Measurements from ENCODE around the gene EFHD2. TPM values are rescaled to one million over a fixed set of nuclear protein-coding genes. Genes with fewer than 3 reads are reported as not detected.

Gene EFHD2
- total RNA-seq (2021; fragmentation: NEBNext Ultra II Directional; extraction: Animal tissue kit (Norgen Biotek cat#: 25700)): 23.5 and 25.1 TPM in 2 replicates
- polyA plus RNA-seq (2011; rRNA removed): 24.4 and 30.8 TPM in 2 replicates
- polyA plus RNA-seq (2011; cell fraction: cytosol; rRNA removed): 24.6 TPM
- 22.1 TPM for polyA plus RNA-seq (2011; cell fraction: nucleus; rRNA removed)
- polyA plus RNA-seq (2012, experiment 1 of 2): 16.3 to 23.1 TPM (median 20.7 TPM) in 4 replicates
- polyA plus RNA-seq (2012, experiment 2 of 2): 23.1 TPM
- 16.3 TPM for polyA plus RNA-seq (2013, experiment 1 of 2)
- 16.6 TPM for polyA plus RNA-seq (2013, experiment 2 of 2)
- polyA minus RNA-seq (2011; rRNA and poly(A)+ RNA removed): 4.3 and 4.8 TPM in 2 replicates
- polyA minus RNA-seq (2011; cell fraction: cytosol; rRNA and poly(A)+ RNA removed): 16.7 TPM
- polyA minus RNA-seq (2011; cell fraction: nucleus; rRNA and poly(A)+ RNA removed): 5.9 TPM
- long read RNA-seq, experiment 1, transcript EFHD2-201 (4 exons, 2,419 nt): major isoform, 5 of 30 reads
- long read RNA-seq, experiment 1, partial matches to known transcripts: 24 of 30 reads
- long read RNA-seq, experiment 1, other reads (novel, unspliced or antisense): 1 of 30 reads
- long read RNA-seq, experiment 2: 0 reads

DNA sequence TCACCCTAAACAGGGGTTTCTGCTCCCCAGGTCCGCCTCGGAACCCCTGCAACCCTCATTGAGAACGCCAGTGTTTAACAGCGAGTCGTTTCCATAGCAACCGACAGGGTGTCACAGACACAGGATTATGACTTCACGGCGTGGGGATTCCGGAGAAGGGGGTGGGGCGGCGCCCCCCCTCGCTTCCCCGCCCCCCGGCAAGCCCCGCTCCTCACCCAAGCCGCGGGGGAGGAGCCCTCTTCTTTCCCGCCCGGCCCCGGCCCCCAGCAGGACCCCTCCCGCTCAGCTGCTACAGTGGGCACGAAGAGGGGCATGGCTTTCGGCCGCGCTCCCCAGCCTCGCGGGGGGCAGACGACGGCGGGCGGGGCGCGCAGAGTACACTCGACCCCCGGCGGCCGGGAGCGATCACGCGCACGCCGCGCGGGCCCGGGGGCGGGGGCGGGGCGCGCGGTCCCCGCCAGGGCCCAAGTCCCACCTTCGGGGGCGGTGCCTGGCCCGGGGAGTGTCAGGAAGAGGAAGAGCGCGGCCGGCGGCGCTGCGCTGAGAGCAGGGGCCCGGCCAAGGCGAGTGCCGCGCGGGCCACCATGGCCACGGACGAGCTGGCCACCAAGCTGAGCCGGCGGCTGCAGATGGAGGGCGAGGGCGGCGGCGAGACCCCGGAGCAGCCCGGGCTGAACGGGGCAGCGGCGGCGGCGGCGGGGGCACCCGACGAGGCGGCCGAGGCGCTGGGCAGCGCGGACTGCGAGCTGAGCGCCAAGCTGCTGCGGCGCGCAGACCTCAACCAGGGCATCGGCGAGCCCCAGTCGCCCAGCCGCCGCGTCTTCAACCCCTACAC is at the start of gene EFHD2:
Gene EFHD2, plus strand, starts transcription at position 501 of the 835 bp plus-strand sequence. Its CDS starts 84 bp downstream, at position 585.
- H3K9me3 ChIP-seq (ENCODE audit: insufficient read depth in 2 of 2, low read depth in 1 of 2, low read length in 1 of 2): no peaks in the 10 kb centered on the region
- H3K9ac ChIP-seq (replicated peaks in 1 of 4; ENCODE audit: extremely low read depth in 1 of 4, low read depth in 3 of 4, low read length in 3 of 4): peak within 1 kb of the TSS in 3 of 4 experiments; percentile 11 to 80 (median 43); a peak in 3 of 7 replicates
- H3K79me1 ChIP-seq (ENCODE audit: low read depth, low read length): no peaks in the 10 kb centered on the region; the same call in 1 of the 2 replicates
- no peak for FAIRE-seq
- no peak within 1 kb of the TSS for H2AK5ac ChIP-seq (ENCODE audit: low read depth, low read length)
- no peak within 1 kb of the TSS for H3K27ac ChIP-seq (ENCODE audit: low read depth, low read length)
- H2BK5ac ChIP-seq (ENCODE audit: low read depth, low read length): no peak within 1 kb of the TSS
- peak within 1 kb of the TSS; percentile 75; the same call in 1 of the 2 replicates for H2BK12ac ChIP-seq (ENCODE audit: low read depth, low read length)
- no peak within 1 kb of the TSS for H3K56ac ChIP-seq (replicated peaks; ENCODE audit: insufficient read length, low read depth, low read length)
- peak within 1 kb of the TSS; percentile 4 for H3K4ac ChIP-seq (replicated peaks; ENCODE audit: insufficient read length, low read depth, low read length)
- H3K79me2 ChIP-seq (ENCODE audit: control insufficient read depth in 1 of 2, insufficient read depth in 2 of 2, low read length in 2 of 2): no peaks in the 10 kb centered on the region
- H3K23me2 ChIP-seq (ENCODE audit: low read depth, low read length): peaks cover 8% of the 10 kb centered on the region
- H2BK120ac ChIP-seq (replicated peaks; ENCODE audit: low read depth, low read length): no peak within 1 kb of the TSS
- H3K18ac ChIP-seq (ENCODE audit: extremely low read depth, low read length): no peak within 1 kb of the TSS; the same call in none of the 2 replicates
- no peak within 1 kb of the TSS for H3K23ac ChIP-seq (ENCODE audit: insufficient read length)
- H2BK15ac ChIP-seq (ENCODE audit: low read length): 0 out of 2 replicates have a peak within 1 kb of the TSS, but pooled peaks have one; percentile 72
- peaks cover 0 to 19% (median 4%) of the 10 kb centered on the region in 4 experiments; a peak in 6 of 7 replicates for H3K4me1 ChIP-seq (replicated peaks in 1 of 4; ENCODE audit: control insufficient read depth in 3 of 4, insufficient read depth in 4 of 4, low read length in 3 of 4)
- H3K14ac ChIP-seq (ENCODE audit: insufficient read length): no peak within 1 kb of the TSS
- no peaks in the 10 kb centered on the region for H3K36me3 ChIP-seq (ENCODE audit: control insufficient read depth in 2 of 4, insufficient read depth in 4 of 4, low read length in 3 of 4)
- peaks cover 0 to 19% (median 14%) of the 10 kb centered on the region in 4 experiments; a peak in 6 of 7 replicates for H3K27me3 ChIP-seq (replicated peaks in 1 of 4; ENCODE audit: control insufficient read depth in 3 of 4, extremely low read depth in 1 of 4, insufficient read depth in 3 of 4, low read length in 3 of 4)
- ChIA-PET POLR2A (ENCODE audit: partially characterized antibody) (interaction anchor here (0.7 to 1.2 kb wide), 4 partner anchors 11 to 26 kb away, joined by 4 to 7 read pairs (median 4); no protein-coding TSS in a partner anchor), CTCF (ENCODE audit: partially characterized antibody) (interaction anchor here (1.2 to 1.8 kb wide), 2 partner anchors 10 to 85 kb away, joined by 3 to 5 read pairs; no protein-coding TSS in a partner anchor)
- peak in 1 of 2 experiments; percentile 86 for DNase-seq (ENCODE audit: low read depth in 1 of 2, low spot score in 2 of 2)
- peaks cover 2 to 7% of the 10 kb centered on the region in 2 experiments for H4K20me1 ChIP-seq (replicated peaks in 1 of 2; ENCODE audit: control insufficient read depth in 1 of 2, insufficient read depth in 2 of 2, low read length in 2 of 2)
- H2BK20ac ChIP-seq (ENCODE audit: low read length): no peak within 1 kb of the TSS
- 0 out of 2 replicates have a peak within 1 kb of the TSS, but pooled peaks have one; percentile 61 for H2AFZ ChIP-seq (ENCODE audit: low read length)
- no peak within 1 kb of the TSS for H4K5ac ChIP-seq (ENCODE audit: insufficient read length, low read depth, low read length)
- no peak within 1 kb of the TSS; the same call in none of the 2 replicates for H4K8ac ChIP-seq (ENCODE audit: extremely low read depth, insufficient read depth, low read length)
- H3K4me2 ChIP-seq (ENCODE audit: insufficient read depth in 1 of 2, low read depth in 2 of 2, low read length in 2 of 2): peak within 1 kb of the TSS; percentile 85 to 93
- peak within 1 kb of the TSS; percentile 51 to 78 (median 64) for H3K4me3 ChIP-seq (ENCODE audit: extremely low read depth in 1 of 4, insufficient read depth in 2 of 4, low read depth in 3 of 4, low read length in 4 of 4)
- H4K91ac ChIP-seq (replicated peaks; ENCODE audit: insufficient read length, low read length): no peak within 1 kb of the TSS
- 2% methylated on average over 51 of the region's 99 CpGs; no CpG with 5 or more reads in 1 of the 2 experiments for WGBS, 2 experiments (ENCODE audit: extremely low coverage in 1 of 2, insufficient coverage in 1 of 2, insufficient read length in 1 of 2, insufficient replicate concordance in 2 of 2, low coverage in 1 of 2, low lambda C conversion rate in 2 of 2, missing lambda C conversion rate in 1 of 2)
- peak; percentile 34 for TF ChIP-seq EZH2 (IDR thresholded peaks at IDR 0.05; ENCODE audit: low read depth, low read length, severe bottlenecking)
- 0 out of 2 replicates have a peak, but pooled peaks have one; percentile 31 for TF ChIP-seq PHF8 (conservative IDR thresholded peaks at IDR 0.05; ENCODE audit: low read depth, low read length)
- TF ChIP-seq CREB1 (IDR thresholded peaks at IDR 0.05): peak; percentile 49; the same call in 1 of the 2 replicates
- peak; percentile 45; the same call in 1 of the 2 replicates for TF ChIP-seq EGR1 (IDR thresholded peaks at IDR 0.05; ENCODE audit: borderline replicate concordance, low read depth, low read length)
- TF ChIP-seq MAFK (IDR thresholded peaks at IDR 0.05; ENCODE audit: low read depth, low read length): peak; percentile 1; the same call in 1 of the 2 replicates
- no peak for TF ChIP-seq SP2 (IDR thresholded peaks at IDR 0.05; ENCODE audit: low read length)
- no peak for TF ChIP-seq BRCA1 (IDR thresholded peaks at IDR 0.05; ENCODE audit: low read depth, low read length)

All from H1 (cell line).